Glutamatergic neuron (in vitro differentiated cells): ENCODE measurements around the gene RAB5IF. TPM values are rescaled to one million over a fixed set of nuclear protein-coding genes. Genes with fewer than 3 reads are reported as not detected.

Experiments used
- DNase-seq: peaks from one replicate; pipeline ENCODE4 v3.0.0; 2022
- H3K27ac Mint-ChIP-seq: one replicate; pipeline ENCODE4 v1.8.0; 2020; ENCODE audit warnings: mild to moderate bottlenecking, mixed read lengths, inconsistent platforms; ENCODE audit not compliant: unreplicated experiment
- H3K27me3 Mint-ChIP-seq: one replicate; pipeline ENCODE4 v1.8.0; 2020; ENCODE audit warnings: mild to moderate bottlenecking, moderate library complexity, mixed read lengths, inconsistent platforms; ENCODE audit not compliant: unreplicated experiment
- H3K36me3 Mint-ChIP-seq: one replicate; pipeline ENCODE4 v1.8.0; 2020; ENCODE audit warnings: mild to moderate bottlenecking, mixed read lengths, inconsistent platforms; ENCODE audit not compliant: unreplicated experiment
- H3K4me1 Mint-ChIP-seq: one replicate; pipeline ENCODE4 v1.8.0; 2020; ENCODE audit warnings: mild to moderate bottlenecking, low read depth, mixed read lengths, inconsistent platforms; ENCODE audit not compliant: unreplicated experiment
- H3K4me3 Mint-ChIP-seq: one replicate; pipeline ENCODE4 v1.8.0; 2020; ENCODE audit warnings: mild to moderate bottlenecking, mixed read lengths, inconsistent platforms; ENCODE audit not compliant: unreplicated experiment
- H3K9me3 Mint-ChIP-seq: one replicate; pipeline ENCODE4 v1.8.0; 2020; ENCODE audit warnings: mild to moderate bottlenecking, moderate library complexity, mixed read lengths, inconsistent platforms; ENCODE audit not compliant: unreplicated experiment
- total RNA-seq: library from RNA; stranded (reverse); fragmentation: NEBNext Ultra II Directional; extraction: Animal tissue kit (Norgen Biotek cat#: 25700); gene quantifications from one replicate; pipeline ENCODE4 v1.2.1, GENCODE V29; 2021; ENCODE audit not compliant: unreplicated experiment
- TF ChIP-seq, protein P1 (sequence below): fragments of 200-600 bp; sonication (generic); IDR thresholded peaks from one replicate; pipeline ENCODE4 v1.5.0; 2021; ENCODE audit not compliant: partially characterized antibody, unreplicated experiment

The RAB5IF gene
- total RNA-seq, 1 donor from 2014 or later = 48.9 TPM

DNA sequence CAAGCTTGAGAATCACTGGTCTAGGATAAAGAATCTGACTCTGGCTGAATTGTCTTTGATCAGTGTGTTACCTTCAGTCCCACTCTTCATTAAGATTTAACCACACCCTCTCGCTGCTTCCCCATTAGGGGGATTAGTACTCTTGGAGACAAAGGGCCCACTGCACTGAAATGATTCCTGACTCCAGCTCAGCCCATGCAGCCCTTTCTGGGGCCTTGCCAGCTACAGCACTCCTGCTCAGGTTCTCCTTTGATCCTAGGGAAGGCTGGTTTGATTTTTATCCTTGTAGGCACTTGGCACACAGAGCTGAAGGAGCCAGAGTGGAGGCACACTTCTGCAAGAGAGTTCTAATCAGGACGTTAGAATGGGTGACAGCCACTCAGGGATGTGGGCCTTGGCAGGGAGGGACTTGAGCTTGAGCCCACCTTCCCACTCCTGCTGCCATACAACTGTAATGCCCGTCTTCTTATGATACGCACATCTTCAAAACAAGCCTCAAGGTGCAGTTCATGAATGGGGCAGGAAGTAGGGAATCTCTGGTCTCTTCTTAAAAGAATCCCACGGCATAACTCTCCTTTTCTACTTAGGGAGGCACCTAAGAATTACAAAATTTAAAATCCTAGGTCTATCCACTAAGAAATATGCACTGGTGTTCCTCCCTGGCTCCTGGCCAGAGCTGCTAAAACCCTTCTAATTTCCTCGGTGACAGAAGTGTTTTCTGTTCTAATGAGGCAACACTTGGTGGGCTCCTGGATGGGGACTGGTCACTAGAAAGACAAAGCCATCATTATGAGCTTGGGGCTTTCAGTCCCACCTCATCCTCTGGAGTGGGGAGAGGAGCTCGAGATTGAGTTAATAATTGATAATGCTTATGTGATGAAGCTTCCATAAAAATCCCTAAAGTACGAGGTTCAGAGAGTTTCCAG lies 41.9 kb downstream of the RAB5IF start:
- no peaks in the 10 kb centered on the region for H3K27me3 Mint-ChIP-seq
- H3K9me3 Mint-ChIP-seq = no peaks in the 10 kb centered on the region
- no peak for DNase-seq
- TF ChIP-seq, protein P1, sequence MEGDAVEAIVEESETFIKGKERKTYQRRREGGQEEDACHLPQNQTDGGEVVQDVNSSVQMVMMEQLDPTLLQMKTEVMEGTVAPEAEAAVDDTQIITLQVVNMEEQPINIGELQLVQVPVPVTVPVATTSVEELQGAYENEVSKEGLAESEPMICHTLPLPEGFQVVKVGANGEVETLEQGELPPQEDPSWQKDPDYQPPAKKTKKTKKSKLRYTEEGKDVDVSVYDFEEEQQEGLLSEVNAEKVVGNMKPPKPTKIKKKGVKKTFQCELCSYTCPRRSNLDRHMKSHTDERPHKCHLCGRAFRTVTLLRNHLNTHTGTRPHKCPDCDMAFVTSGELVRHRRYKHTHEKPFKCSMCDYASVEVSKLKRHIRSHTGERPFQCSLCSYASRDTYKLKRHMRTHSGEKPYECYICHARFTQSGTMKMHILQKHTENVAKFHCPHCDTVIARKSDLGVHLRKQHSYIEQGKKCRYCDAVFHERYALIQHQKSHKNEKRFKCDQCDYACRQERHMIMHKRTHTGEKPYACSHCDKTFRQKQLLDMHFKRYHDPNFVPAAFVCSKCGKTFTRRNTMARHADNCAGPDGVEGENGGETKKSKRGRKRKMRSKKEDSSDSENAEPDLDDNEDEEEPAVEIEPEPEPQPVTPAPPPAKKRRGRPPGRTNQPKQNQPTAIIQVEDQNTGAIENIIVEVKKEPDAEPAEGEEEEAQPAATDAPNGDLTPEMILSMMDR = no peak
- H3K4me3 Mint-ChIP-seq = no peak overlapping the region
- no peaks in the 10 kb centered on the region for H3K4me1 Mint-ChIP-seq
- H3K27ac Mint-ChIP-seq = no peak overlapping the region
- no peaks in the 10 kb centered on the region for H3K36me3 Mint-ChIP-seq

DNA sequence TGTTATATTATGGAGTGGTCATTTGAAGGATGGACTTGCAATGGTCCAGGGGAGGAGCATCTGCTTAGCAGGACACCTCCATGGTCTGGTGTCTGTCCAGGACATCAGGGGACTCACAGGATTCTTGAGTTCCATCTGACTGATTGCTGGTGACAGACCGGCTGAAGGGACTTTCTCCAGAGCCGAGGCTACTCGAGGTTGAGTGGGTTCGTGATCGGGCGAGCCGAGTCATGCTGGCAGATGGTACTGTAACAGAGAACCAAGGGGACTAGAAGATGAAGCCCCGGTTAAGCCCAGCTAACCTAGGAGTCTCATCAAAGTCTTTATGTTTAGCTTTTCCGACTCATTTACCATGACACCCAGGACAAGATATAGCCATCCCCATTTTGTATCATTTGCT lies 47.9 kb downstream of the RAB5IF start:
- Mint-ChIP-seq H3K4me1 (no peaks in the 10 kb centered on the region), H3K9me3 (no peaks in the 10 kb centered on the region), H3K27ac (no peak overlapping the region), H3K36me3 (no peaks in the 10 kb centered on the region), H3K4me3 (no peak overlapping the region), H3K27me3 (no peaks in the 10 kb centered on the region)
- DNase-seq = no peak
- TF ChIP-seq, protein P1 = no peak

DNA sequence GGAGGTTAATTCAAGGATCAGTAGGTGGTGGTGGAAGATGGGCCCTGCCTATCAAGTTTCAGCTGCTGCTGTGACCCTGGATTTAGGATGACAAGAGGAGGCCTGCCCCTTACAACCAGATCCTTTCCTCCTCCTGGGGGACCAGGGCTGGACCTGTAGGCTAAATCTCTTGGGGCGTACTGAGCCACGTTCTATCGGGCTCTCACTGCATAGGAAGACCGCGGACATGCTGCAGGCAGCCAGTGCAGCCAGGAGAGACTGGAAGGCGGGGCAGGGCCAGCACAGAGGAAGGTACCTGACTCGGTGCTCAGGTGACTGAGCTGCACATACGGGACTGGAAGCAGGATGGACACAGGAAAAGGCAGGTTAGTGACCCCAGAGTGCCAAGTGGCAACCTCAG lies 48.9 kb downstream of the RAB5IF start:
- Mint-ChIP-seq H3K9me3 (no peaks in the 10 kb centered on the region), H3K27me3 (no peaks in the 10 kb centered on the region), H3K36me3 (no peaks in the 10 kb centered on the region), H3K27ac (no peak overlapping the region), H3K4me1 (no peaks in the 10 kb centered on the region), H3K4me3 (no peak overlapping the region)
- DNase-seq = no peak
- TF ChIP-seq, protein P1 = no peak

DNA sequence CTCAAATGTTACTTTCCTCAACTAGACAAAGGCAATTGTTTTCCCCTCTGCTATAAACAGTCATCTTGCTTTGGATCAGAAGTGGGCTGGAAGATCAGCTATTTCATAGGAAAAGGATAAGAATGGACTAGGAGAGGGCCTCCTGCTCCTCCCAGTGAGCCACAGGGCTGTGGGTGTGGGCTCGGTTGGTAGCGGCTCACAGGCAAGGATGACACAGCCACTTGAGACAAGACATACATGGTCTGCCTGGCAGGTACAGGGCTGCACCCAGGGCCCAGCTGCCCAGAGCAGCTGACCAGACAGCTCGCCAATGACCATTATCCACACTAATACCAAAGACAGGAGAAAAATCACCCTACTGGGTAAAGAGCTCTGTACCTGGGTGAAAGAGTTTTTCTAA lies 49.4 kb downstream of the RAB5IF start:
- no peak overlapping the region for H3K4me3 Mint-ChIP-seq
- H3K36me3 Mint-ChIP-seq = no peaks in the 10 kb centered on the region
- H3K27me3 Mint-ChIP-seq = no peaks in the 10 kb centered on the region
- no peak for DNase-seq
- H3K27ac Mint-ChIP-seq = no peak overlapping the region
- TF ChIP-seq, protein P1 = no peak
- H3K9me3 Mint-ChIP-seq = no peaks in the 10 kb centered on the region
- no peaks in the 10 kb centered on the region for H3K4me1 Mint-ChIP-seq

DNA sequence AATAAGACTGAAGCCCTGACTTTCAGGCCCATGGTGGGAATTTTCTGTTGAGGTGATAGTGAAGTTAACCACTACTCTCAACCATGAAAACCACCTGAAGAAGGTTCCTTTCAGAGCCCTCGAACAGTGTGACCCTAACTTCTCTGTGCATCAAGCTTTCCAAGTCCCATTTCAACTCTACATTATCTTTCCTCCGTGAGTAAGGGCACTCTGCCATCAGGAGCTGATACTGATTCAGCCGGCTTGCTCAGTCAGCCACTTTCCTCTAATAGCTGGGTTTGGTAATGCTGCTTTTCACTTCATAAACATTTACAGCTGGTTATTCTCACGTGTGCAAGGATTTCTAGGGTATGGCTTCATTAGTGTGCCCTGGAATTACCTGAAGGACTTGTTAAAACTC lies 51.2 kb downstream of the RAB5IF start:
- no peaks in the 10 kb centered on the region for H3K4me1 Mint-ChIP-seq
- H3K27me3 Mint-ChIP-seq = no peaks in the 10 kb centered on the region
- DNase-seq = no peak
- H3K4me3 Mint-ChIP-seq = no peak overlapping the region
- H3K9me3 Mint-ChIP-seq = no peaks in the 10 kb centered on the region
- no peaks in the 10 kb centered on the region for H3K36me3 Mint-ChIP-seq
- no peak overlapping the region for H3K27ac Mint-ChIP-seq
- TF ChIP-seq, protein P1 = no peak
